Epithelial cell of proximal tubule (primary cell): ENCODE data around the gene PIK3R1. TPM values are rescaled to one million over a fixed set of nuclear protein-coding genes. Genes with fewer than 3 reads are reported as not detected.

Experiments used
- DNase-seq: peaks from one replicate; pipeline ENCODE4 v3.0.0-alpha.2; 2011; ENCODE audit warnings: low read depth
- H3K4me3 ChIP-seq: 2 replicates; pipeline ENCODE4 v1.5.1; 2011; ENCODE audit warnings: low read depth, mild to moderate bottlenecking, low read length
- CTCF ChIP-seq: conservative IDR thresholded peaks from 2 replicates; pipeline ENCODE4 v1.5.1; 2012; ENCODE audit warnings: low read depth, mild to moderate bottlenecking, low read length
- total RNA-seq: library from RNA; depleted of rRNA; stranded (reverse); fragments of >200 nt; gene quantifications from 2 replicates; pipeline ENCODE4 v1.2.3, GENCODE V29; 2015

PIK3R1 gene
- total RNA-seq, 1 donor from 2014 or later = 5.9 TPM

DNA sequence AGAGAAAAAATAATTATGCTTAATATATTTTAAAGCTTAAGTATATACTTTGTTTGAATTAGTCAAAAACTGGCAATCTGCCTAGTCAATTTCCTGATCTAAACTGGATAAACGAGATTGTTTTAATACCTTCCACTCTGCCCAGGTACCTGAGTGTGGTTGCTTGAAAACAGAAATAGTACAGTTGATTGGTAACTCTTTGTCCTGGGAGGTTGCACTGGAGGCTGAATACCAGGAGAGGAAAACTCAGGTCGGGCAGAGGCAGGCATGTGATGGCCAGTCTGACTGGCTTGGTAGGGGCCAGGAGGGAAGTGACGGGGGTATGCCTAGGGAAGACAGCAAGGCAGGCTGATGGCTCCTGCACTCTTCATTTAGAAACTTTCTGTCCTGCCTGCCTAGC lies 80.2 kb downstream of the PIK3R1 start:
- DNase-seq = no peak
- no peak overlapping the region for H3K4me3 ChIP-seq
- no peak for TF ChIP-seq CTCF

- DNase-seq = no peak
- TF ChIP-seq CTCF = no peak
Observed at GRCh38 chr5:68296895-68297294, 81.3 kb downstream of the PIK3R1 start.

GRCh38 chr5:68297656-68298055 lies 82.1 kb downstream of the PIK3R1 start:
- DNase-seq = no peak
- no peak for TF ChIP-seq CTCF
- no peak overlapping the region for H3K4me3 ChIP-seq

More at GRCh38 chr5:68296895-68297294, 81.3 kb downstream of the PIK3R1 start:
- no peak overlapping the region for H3K4me3 ChIP-seq

DNA sequence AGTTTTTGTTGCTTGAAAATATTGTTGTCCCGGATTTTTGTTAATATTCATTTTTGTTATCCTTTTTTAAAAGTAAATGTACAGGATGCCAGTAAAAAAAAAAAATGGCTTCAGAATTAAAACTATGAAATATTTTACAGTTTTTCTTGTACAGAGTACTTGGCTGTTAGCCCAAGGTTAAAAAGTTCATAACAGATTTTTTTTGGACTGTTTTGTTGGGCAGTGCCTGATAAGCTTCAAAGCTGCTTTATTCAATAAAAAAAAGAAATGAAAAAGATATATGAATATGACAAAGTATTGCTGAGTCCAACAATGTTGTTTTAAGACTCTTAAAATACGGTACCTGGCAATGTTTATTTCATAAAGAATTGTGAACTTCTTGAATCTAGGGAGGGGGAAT lies 82.9 kb downstream of the PIK3R1 start:
- no peak for TF ChIP-seq CTCF
- no peak overlapping the region for H3K4me3 ChIP-seq
- DNase-seq = no peak

- no peak for TF ChIP-seq CTCF
- H3K4me3 ChIP-seq = no peak overlapping the region
- no peak for DNase-seq
Observed at GRCh38 chr5:68299105-68299504, 83.5 kb downstream of the PIK3R1 start.

GRCh38 chr5:68299575-68299974 lies 84.0 kb downstream of the PIK3R1 start:
- H3K4me3 ChIP-seq = no peak overlapping the region
- no peak for TF ChIP-seq CTCF
- no peak for DNase-seq

DNA sequence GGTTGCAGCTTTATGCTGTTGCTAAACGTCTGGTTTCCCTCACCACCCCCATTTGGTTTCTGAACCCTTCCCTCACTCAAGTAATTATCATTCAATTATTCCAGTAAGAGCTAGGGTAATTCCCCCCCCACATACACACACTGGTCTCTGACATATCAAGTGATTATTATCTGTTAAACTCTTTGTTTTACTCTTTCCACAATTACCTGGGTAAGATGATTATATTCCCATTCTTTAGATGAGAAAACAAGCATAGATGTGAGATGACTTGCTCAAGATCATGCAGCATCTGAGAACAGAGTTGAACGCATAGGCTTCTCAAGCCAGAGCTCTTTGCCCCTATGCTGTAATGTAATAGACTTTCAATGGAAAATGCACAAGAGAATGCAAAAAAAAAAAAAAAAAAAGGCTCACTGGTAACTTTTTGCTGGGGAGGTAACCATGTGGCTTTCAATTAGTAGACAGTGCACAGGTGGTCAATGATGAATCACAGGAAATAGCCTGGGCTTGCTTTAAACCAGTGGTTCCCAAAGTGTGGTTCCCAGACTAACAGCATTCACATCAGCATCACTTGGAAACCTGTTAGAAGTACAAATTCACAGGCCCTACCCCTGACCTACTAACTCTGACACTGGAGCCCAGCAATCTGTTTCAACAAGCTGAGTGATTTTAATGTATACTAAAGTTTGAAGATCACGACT lies 87.6 kb downstream of the PIK3R1 start:
- no peak for DNase-seq
- H3K4me3 ChIP-seq = no peak overlapping the region
- TF ChIP-seq CTCF = no peak
